ENCODE results near the gene SNRNP25.
"Not testable (repeated sequence)": the region's sequence is repeated elsewhere in the genome, so short reads cannot be mapped to it uniquely, and the experiment has no call there.

Gene SNRNP25

DNA sequence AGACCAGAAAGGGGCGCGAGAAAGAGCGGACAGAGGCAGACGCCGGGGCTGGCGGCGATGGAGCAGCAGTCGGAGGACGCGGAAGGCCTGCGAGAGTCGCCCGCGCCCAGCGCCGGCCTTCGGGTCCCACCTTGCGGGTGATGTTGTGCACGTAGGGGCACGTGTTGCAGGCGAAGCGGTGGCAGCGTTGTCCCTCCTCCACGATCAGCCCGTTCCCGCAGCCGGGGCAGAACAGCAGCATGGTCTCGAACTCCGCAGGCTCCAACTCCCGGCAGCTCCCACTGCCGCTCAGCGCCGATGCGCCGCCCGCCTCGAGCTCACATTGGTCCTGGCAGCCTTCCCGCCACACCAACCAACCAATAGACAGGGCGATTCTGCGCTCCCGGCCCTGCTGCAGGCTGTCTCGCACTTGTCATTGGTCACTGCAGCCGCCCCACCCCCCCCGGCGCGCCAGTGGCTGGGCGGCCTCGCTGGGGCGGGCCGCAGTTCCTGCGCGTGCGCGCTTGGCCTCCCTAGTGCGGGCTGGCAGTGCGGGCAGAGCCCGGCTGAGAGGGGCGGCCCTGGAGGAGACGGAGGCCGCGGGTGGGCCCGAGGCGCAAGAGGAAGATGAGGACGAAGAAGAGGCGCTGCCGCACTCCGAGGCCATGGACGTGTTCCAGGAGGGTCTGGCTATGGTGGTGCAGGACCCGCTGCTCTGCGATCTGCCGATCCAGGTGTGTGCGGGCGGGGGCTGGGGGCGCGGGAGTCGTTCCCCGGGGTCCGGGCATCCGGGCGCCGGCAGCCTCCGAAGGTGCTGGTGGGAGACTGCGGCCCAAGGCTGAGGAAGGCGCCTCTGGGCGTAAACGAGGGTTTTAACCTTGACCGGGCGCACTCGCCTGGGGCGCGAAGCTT, at the start of gene SNRNP25, which contains the start of gene POLR3K:
TSS of gene SNRNP25 (plus strand) at position 483 of the 891 bp plus-strand sequence. CDS start at position 672, 189 bp downstream.
TSS of gene POLR3K (minus strand) at position 263 of the 891 bp plus-strand sequence. CDS start at position 241, 22 bp downstream.
- DNase-seq = peak; percentile 100

DNA sequence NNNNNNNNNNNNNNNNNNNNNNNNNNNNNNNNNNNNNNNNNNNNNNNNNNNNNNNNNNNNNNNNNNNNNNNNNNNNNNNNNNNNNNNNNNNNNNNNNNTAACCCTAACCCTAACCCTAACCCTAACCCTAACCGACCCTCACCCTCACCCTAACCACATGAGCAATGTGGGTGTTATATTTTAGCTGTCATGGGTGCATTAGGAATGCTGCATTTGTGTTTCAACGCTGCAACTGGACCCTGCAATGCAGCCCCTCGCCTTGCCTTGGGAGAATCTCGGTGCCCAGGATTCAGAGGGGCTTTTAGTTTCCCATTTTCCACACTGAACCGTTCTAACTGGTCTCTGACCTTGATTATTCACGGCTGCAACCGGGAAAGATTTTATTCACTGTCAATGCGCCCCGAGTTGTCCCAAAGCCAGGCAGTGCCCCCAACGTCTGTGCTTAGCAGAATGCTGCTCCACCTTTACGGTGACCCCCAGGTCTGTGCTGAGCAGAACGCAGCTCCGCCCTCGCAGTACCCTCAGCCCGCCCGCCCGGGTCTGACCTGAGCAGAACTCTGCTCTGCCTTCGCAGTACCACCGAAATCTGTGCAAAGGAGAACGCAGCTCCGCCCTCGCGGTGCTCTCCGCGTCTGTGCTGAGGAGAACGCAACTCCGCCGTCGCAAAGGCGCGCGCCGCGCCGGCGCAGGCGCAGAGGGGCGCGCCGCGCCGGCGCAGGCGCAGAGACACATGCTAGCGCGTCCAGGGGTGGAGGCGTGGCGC, 43.5 kb upstream of the SNRNP25 start:
- DNase-seq = peak; percentile 15

DNA sequence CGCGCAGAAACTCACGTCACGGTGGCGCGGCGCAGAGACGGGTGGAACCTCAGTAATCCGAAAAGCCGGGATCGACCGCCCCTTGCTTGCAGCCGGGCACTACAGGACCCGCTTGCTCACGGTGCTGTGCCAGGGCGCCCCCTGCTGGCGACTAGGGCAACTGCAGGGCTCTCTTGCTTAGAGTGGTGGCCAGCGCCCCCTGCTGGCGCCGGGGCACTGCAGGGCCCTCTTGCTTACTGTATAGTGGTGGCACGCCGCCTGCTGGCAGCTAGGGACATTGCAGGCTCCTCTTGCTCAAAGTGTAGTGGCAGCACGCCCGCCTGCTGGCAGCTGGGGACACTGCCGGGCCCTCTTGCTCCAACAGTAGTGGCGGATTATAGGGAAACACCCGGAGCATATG, 42.9 kb upstream of the SNRNP25 start:
- peak; percentile 9 for DNase-seq

DNA sequence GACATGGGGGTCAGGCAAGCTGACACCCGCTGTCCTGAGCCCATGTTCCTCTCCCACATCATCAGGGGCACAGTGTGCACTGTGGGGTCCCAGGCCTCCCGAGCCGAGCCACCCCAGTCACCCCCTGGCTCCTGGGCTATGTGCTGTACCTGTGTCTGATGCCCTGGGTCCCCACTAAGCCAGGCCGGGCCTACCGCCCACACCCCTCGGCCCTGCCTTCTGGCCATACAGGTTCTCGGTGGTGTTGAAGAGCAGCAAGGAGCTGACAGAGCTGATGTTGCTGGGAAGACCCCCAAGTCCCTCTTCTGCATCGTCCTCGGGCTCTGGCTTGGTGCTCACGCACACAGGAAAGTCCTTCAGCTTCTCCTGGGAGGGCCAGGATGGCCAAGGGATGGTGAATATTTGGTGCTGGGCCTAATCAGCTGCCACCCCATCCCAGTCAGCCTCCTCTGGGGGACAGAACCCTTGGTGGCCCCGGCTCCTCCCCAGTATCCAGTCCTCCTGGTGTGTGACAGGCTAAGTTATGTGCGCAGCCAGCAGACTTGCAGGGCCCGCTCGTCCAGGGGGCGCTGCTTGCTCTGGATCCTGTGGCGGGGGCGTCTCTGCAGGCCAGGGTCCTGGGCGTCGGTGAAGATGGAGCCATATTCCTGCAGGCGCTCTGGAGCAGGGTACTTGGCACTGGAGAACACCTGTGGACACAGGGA, 36.4 kb upstream of the SNRNP25 start:
- DNase-seq = peak; percentile 6

DNA sequence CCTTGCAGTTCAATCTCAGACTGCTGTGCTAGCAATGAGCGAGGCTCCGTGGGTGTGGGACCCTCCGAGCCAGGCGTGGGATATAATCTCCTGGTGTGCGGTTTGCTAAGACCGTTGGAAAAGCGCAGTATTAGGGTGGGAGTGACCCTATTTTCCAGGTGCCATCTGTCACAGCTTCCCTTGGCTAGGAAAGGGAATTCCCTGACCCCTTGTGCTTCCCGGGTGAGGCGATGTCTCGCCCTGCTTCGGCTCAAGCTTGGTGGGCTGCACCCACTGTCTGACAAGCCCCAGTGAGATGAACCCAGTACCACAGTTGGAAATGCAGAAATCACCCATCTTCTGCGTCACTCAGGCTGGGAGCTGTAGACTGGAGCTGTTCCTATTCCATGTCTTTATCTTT, 32.7 kb upstream of the SNRNP25 start:
- not testable (repeated sequence) for DNase-seq

DNA sequence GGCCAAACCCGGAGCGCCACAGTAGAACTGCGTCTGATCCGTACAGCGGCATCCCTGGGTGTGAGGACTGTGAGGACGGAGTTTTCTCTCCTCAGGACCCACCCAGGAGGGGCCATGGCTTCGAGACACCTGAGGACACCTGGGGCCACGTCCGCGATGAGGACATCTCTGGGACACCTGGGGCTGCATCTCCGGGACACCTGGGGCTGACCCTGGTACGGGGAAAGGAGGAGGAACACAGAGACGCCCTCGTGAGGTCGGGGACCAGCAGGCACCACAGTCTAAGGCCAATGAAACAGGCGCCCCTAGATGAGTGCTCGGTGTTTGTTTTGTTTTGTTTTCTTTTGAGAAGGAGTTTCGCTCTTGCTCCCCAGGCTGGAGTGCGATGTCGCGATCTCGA, 29.5 kb upstream of the SNRNP25 start:
- peak; percentile 1 for DNase-seq

DNA sequence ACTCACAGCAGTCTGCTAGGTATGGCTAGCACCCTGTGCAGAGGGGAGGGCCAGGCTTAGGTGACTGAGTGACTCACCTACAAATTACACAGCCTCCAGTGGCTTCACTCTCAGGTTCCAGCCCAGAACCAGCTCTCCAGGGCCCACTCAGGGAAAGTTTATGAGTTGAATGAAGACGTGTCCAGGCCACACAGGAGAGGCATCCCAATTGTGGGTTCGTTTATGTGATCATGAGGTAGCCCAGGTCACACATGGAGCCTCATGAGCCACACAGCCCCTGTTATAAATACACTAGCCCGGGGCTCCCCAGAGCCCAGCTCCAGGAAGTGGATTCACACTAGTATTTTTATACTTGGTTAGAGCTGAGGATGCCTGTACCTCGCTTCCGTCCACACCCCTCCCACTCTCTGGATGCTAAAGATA, 27.7 kb upstream of the SNRNP25 start:
- DNase-seq = not testable (repeated sequence)

DNA sequence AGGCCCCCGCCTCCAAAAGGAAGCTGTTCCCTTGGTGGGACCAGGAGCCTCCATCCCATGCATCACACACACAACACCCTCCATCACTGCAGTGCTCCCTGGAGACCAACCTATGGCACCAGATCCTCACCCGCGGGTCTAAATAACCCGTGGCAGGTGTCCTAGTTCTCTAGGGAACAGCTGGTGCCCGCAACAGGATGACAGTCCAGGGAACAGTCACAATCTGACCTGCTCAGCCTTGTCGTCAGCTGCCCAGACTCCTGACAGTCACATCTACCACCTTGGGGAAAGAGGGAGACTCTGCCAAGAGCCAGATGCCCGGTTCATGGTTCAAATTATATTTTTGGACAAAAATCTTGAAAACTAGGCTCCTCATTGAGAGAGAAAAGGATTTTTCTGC, 23.0 kb upstream of the SNRNP25 start:
- DNase-seq = peak; percentile 2

DNA sequence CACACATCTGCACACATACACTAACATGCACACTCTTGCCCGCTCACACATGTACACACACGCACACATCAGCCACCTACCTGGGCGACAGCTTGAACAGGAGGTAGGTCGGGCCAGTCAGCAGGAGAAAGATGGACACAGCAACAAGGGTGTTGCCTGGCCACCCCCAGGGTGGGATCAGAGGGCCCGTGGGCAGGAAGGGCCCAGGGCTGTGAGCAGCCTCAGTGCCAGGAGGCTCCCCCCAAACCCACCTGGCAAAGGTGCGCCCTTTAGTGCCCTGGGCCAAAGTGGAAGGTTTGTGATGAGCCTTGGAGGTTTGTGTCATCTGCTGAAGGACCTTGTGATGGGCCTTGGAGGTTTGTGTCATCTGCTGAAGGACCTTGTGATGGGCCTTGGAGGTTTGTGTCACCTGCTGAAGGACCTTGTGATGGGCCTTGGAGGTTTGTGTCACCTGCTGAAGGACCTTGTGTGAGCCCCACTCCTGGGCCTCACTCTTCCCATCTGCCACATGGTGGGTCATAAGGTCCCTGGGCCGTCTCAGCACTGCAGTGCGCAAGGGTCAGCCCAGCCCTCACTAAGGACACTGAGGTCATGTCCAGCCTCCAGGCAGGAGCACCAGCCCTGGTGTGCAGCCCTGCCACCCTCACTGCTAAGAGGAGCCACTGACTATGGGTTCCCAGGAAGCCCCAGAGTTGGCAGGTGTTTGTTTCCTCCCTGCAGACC, 20.3 kb upstream of the SNRNP25 start:
- DNase-seq = not testable (repeated sequence)

DNA sequence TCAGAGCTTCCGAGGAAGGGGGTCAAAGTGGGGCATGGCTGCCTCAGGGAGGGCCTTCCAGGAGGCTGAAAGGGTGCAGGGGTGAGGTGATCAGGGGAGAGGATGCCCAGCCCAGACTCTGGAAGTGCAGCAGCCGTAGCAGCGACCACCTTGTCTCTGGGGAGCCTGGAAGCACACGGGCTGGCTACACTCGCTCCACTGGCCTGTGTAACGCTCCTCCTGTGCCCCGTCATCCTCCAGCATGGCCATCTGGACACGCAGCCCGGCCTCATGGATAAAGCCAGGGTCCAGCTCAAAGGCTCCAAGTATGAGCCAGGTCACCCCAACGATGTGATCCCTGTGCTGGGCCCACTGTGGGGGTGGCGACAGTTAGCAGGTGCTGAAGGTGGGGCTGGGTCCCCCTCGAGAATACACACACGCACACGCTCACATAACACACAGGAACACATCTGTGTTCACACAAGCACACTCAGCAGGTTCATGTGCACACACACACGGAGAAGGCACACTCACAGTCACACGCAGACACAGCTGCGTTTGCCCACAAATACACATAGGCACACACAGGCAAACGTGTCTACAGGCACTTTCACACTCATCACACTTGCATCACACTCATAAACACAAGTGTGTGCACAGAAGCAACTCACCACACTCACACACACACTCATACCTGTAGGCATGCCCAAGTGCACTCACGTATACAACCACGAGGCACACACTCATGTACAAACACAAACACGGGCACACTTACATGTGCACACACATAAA, 19.6 kb upstream of the SNRNP25 start:
- peak; percentile 13 for DNase-seq

DNA sequence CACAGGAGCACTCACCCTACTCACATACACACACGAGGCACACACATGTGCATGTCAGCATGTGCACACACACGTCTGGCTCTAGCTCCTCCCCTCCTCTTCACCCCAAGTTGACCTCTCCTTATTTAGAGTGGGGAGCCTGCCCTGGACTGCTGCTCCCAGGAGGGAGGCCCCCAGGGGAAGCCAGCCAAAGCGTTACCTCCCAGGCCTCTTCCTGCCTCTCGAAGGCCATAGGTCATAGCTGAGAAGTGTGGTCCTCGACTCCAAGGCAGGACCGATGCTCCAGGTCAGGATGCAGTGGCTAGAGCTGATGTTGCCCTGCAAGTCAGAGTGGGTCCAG, 19.0 kb upstream of the SNRNP25 start:
- DNase-seq = peak; percentile 8

DNA sequence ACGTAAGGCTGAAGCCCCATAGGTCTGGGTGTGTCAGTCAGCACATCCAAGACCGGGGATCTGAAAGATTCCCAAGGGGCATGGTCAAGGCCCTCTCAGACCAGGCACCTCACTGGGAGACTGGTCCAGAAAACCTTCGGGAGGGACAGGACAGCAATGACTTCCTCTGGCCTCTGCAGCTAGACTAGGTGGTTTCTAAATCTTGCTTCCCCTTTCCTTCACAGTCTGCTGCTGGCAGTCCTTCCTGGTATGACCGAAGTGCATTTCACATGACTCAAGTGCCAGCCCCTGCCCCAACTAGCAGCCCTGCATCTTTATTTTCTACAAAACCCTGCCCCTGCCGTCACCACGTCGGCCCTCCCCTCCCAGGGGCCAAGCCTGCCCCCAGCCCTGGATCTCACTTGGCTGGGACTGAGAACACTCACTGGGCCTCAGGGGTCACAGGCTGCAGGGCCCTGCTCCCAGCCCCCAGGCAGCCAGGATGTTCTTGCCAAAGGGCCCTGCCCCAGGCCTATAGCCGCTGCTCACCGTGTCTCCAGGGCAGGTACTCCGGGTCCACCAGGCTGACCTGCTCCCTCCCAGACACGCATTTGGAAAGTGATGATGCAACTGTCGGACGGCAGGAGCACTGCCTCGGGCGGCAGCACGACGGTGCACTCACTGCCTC, 18.5 kb upstream of the SNRNP25 start:
- no peak for DNase-seq

DNA sequence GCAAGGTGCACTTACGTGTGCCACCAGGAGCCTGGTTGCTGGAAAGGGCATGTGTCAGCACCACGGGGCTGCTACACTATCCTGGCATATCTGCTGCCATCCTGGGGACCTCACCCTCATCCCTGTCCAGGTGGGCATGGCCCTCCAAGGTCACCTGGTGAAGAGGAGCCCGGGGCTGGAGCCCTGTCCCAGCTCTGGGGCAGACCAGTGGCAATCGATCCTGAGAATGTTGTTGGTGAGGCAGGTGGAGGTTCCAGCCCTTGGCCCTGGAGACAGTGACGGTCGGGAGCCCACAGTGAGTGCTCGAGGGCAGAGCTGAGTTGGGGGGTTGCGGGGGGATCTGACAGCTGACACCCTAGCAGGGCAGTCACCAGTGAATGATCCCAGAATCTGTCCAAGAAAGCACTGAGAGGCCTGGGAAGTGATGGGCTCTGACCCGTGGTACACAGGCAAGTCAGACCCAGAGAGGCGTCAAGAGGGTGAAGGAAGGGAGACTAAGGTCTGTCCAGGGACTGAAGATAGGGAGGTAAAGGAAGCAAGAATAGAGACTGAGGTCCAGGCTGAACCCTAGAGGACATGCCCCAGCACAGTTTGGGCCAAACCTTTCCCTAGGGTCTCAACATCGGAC, 17.8 kb upstream of the SNRNP25 start:
- peak; percentile 4 for DNase-seq

DNA sequence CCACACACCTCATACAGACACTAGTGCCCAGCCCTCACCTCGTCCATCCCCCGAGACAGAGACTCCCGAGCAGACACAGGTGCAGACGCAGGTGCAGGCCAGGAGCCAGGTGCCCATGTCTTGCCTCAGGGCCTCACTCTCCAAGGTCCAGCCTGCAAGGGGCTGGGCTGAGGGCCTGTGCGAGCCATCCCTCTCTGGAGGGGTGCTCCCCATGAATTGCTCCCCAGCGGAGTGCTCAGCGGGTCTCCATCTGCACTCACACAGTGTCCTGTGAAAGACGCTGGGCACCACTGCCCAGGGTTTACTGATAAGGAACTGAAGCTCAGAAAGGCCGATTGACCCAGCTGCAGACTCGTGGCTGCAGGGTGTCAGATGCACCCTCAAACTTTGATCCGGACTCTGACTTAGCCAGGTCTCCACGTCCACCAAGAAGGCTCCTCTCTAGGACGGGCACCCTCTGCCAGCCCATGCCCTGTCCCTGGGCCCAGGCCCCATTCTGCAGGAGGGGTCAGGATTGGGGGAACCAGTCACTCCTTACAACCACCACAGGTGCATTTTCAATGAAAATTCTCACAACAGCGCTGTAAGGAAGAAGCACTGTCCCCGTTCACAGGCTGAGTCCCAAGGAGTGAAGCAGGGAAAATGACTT, 17.2 kb upstream of the SNRNP25 start:
- DNase-seq = no peak

DNA sequence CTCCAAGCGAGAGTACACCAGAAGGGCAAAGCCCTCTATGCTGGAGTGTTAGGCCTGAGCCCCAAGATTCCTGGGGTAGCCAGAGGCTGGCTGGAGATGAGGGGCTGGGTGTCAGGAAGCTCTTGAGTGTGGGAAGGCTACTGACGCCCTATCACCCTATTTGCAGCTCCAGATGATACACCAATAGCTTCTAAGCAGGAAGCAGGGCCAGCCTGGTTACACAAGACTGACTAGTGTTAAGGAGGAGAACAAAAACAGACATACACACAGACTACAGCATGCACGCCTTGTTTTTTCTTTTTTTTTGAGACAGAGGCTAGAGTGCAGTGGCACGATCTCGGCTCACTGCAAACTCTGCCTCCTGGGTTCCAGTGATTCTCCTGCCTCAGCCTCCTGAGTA, 16.1 kb upstream of the SNRNP25 start:
- no peak for DNase-seq

DNA sequence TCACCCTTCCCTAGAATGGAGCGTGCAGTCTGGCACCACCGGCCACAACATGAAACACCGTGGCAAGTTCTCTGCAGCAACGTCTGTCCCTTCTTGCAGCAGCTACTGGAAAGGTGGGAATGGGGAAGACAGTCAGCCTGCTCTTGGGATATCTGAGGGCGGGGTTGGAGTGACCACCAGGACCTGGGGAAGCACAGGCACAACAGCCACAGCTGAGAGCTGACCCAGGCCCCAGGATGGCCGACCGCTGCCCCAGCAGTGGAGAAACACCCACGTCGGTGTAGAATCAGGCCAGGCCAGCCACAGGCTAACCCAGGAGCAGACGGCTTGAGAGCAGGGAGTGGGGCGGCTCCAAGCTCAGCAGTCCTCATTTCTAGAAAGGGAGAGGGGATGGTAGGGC, 15.4 kb upstream of the SNRNP25 start:
- not testable (repeated sequence) for DNase-seq

DNA sequence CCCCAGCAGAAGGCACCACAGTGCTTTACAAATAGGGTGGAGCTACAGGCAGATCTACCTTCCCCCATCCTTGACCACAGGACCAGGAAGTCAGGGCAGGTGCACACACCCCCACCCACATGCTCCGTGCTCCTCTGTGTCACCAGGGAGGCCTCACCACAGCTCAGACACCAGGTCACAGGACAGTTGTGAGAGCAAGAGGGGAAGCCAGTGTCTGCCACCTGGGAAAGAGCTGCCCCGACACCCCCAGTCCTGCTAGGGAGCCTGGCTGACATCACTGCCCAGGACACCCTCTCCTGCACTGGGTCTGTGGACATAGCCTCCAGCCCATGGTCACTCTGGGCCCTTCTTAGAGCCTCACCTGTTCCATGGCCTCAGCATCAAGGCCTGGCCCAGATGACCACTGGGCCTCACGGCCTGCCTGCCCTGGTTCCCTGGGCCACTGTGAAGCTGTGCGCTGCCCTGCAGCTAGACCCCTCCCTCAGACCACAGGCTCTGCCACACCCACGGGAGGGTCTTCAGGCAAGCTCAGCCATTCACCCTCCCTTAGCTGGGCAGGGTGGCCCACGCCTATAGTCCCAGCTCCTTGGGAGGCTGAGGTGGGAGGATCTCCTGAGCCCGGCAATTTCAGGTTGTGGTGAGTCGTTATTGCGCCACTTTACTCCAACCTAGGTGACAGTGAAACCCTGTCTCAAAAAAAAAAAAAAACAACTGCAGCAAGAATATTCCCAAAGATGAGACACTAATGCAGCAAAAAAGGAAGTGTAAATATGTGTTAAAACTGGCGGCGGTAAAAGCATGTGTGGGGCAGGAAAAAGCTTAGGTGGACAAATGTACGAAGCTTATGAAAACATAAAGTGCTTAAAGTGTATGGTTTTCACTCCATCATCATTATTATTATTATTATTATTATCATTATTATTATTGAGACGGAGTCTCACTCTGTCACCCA, 14.4 kb upstream of the SNRNP25 start:
- no peak for DNase-seq

DNA sequence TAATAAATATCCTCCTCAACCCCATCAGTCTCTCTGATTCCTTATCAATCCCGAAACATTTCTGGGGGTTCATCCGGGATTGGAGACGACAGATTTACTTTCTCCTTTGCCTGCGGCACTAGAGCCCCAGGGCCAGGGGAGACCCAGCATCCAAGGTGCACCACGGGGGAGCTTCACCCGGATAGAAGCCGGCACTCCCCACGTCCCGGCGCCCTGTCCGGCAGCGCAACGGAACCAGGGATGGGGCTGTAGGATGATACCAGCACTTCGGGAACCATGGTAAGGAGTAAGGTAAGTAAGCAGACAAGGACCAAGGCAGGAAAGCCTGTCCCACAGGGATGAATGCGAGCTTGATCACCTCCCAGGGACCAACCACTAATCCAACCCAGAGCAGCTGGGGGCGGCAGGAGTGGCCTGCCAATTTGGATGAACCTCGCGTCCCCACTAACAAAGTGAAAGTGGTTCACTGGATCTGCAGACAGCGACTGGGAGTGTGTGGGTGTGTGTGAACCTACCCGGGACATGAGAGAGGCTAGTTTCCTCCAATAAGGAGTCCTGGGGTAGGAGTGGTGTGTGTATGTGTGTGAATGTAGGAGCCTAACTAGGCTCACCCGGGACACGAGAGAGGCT, 12.1 kb upstream of the SNRNP25 start:
- DNase-seq = no peak
